GM10266 (cell line): ENCODE measurements around the gene SBNO2.

Experiments
- DNase-seq: peaks from one replicate; pipeline ENCODE4 v3.0.0; 2012; ENCODE audit errors: extremely low spot score
- CTCF ChIP-seq: IDR thresholded peaks from 2 replicates; pipeline ENCODE4 v1.5.1; 2012; ENCODE audit warnings: mild to moderate bottlenecking, low read depth; ENCODE audit not compliant: control insufficient read depth, insufficient read depth; ENCODE audit errors: missing control alignments

The SBNO2 gene

DNA sequence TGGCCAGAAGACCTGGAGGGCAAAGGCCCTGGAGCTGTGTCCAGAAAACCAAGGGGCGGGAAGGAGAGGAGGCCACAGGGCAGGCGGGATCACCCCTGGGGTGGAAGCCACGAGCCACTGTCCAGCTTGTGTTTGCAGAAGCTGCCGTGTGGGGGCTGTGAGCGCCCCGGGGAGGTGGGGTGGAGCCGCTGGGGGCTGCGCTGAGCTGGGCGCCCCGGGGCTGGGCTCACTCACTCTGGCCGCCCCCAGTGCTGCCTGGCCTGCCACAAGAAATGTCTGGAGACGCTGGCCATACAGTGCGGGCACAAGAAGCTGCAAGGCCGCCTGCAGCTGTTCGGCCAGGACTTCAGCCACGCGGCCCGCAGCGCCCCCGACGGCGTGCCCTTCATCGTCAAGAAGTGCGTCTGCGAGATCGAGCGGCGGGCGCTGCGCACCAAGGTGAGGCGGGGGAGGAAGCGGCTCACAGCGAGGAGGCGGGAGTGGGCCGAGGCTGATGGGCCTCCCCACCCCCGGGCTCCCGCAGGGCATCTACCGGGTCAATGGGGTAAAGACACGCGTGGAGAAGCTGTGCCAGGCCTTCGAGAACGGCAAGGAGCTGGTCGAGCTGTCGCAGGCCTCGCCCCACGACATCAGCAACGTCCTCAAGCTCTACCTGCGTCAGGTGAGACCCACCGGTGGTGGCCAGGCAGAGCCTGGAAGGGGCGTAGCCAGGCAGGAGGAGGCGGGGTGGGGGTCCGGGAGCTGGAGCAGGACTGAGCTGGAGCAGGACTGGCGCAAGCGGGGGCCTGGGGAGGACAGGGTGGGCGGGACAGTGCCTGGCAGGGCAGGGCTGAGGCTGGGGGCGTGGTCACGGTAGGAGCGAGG lies 92.5 kb downstream of the SBNO2 start:
- no peak for DNase-seq
- no peak for TF ChIP-seq CTCF

DNA sequence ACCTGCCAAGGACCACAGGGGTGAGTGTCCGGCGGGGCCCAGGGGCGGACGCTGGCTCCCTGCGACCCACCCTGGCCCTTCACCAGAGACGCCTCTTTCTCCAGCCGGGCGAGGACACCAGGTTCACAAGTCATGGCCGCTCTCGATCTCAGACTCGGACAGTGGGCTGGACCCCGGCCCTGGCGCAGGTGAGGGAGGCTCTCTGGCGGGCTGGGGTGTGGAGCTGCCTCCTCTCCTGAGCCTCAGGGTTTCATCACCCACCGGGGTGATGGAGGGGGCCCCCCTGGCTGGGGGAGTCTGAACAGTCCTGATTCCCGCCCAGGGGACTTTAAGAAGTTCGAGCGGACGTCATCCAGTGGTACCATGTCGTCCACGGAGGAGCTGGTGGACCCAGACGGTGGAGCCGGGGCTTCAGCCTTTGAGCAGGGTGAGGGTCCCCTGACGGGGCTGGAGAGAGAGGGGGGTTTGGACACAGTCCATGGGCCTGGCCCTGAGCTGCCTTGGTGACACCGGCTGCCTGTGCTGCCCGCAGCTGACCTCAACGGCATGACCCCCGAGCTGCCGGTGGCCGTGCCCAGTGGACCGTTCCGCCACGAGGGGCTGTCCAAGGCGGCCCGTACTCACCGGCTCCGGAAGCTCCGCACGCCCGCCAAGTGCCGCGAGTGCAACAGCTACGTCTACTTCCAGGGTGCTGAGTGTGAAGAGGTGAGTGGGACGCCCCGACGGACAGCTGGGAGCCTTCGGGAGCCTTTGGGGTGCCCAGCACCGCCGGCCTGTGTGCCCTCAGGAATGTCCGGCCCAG lies 93.5 kb downstream of the SBNO2 start:
- DNase-seq = no peak
- TF ChIP-seq CTCF = no peak

DNA sequence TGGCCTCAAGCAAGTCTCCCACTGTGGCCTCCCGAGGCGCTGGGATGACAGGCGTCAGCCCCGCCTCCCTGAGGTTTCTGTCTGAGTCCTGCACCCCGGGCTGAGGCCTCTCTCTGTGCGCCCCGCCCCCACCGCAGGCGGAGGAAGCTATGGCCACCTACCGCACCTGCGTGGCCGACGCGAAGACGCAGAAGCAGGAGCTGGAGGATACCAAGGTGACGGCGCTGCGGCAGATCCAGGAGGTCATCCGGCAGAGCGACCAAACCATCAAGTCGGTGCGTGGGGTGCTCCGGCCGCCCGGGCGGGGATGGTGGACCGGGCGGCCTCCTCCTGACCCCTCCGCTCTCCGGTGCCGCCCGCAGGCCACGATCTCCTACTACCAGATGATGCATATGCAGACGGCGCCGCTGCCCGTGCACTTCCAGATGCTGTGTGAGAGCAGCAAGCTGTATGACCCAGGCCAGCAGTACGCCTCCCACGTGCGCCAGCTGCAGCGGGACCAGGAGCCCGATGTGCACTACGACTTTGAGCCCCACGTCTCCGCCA lies 94.4 kb downstream of the SBNO2 start:
- no peak for DNase-seq
- TF ChIP-seq CTCF = no peak

DNA sequence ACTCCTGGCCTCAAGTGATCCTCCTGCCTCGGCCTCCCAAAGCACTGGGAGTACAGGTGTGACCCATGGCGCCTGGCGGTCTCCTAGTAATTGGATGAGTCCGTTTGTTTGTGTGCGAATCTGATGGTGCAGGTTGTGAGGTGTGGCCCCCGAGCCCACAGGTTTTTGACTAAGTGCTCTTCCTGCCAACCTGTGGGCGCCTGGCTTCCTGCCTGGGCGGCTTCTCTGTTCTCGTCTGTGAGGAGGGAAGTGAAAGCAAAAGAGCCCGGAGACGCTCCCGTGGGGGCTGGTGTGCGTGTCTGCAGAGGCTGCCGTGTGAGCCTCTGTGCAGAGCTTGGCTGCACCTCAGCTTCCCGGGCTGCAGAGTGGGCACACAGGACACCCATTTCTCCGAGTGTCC lies 97.1 kb downstream of the SBNO2 start:
- no peak for TF ChIP-seq CTCF
- peak; percentile 96 for DNase-seq

DNA sequence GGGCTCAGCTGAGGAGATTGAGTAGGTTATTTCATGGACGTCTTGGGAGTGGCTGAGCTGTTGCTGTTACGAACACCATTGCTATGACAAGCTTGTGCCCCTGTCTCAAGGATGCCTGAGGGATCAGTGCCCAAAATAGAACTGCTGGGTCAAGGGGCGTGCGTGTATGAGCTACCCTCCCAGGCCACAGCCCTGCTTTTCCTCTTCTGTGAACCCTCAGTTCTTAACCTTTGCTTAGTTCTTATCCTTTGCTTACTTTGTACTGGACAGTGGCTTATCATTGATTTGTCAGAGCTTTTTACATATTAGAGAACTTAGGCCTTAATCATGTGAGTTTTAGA lies 98.1 kb downstream of the SBNO2 start:
- DNase-seq = no peak
- no peak for TF ChIP-seq CTCF

GRCh38 chr19:1074544-1075283 lies 99.4 kb downstream of the SBNO2 start:
- TF ChIP-seq CTCF = no peak

More at GRCh38 chr19:1074544-1075283, 99.4 kb downstream of the SBNO2 start:
- DNase-seq = peak; percentile 98
